SK-N-SH (cell line): ENCODE data around the gene HNRNPL.

ENCODE experiments used
- CTCF ChIP-seq: fragments of 200-600 bp; sonication (generic); IDR thresholded peaks from 2 replicates; pipeline ENCODE4 v1.6.1; 2017; ENCODE audit warnings: antibody characterized with exemption, mild to moderate bottlenecking, moderate library complexity
- FOXJ3 ChIP-seq: sonication (generic); formaldehyde crosslinking; IDR thresholded peaks from 2 replicates; pipeline ENCODE4 v1.5.1; 2020; ENCODE audit warnings: mild to moderate bottlenecking, missing genetic modification reagents
- FOXM1 ChIP-seq: IDR thresholded peaks from 2 replicates; pipeline ENCODE4 v1.4.0; 2012; ENCODE audit warnings: low read depth, mild to moderate bottlenecking
- GABPA ChIP-seq: IDR thresholded peaks from 2 replicates; pipeline ENCODE4 v1.4.0; 2012; ENCODE audit warnings: low read depth, mild to moderate bottlenecking
- IRF3 ChIP-seq: fragments of 150-350 bp; IDR thresholded peaks from 2 replicates; pipeline ENCODE4 v1.6.1; 2016; ENCODE audit warnings: mild to moderate bottlenecking, low read depth, low read length
- JUND ChIP-seq: IDR thresholded peaks from 2 replicates; pipeline ENCODE4 v1.4.0; 2012
- NFIC ChIP-seq: IDR thresholded peaks from 2 replicates; pipeline ENCODE4 v1.4.0; 2012; ENCODE audit warnings: borderline replicate concordance
- POLR2AphosphoS5 ChIP-seq: IDR thresholded peaks from 2 replicates; pipeline ENCODE4 v1.6.1; 2012; ENCODE audit warnings: low read depth, low read length
- RAD21 ChIP-seq: IDR thresholded peaks from 2 replicates; pipeline ENCODE4 v1.6.1; 2012; ENCODE audit warnings: mild to moderate bottlenecking, low read length
- REST ChIP-seq: IDR thresholded peaks from 2 replicates; pipeline ENCODE4 v1.6.1; 2012; ENCODE audit warnings: mild to moderate bottlenecking, low read depth, low read length, moderate library complexity
- RFX5 ChIP-seq: IDR thresholded peaks from 2 replicates; pipeline ENCODE4 v1.6.1; 2012; ENCODE audit warnings: mild to moderate bottlenecking, improper control_type of control experiment, low read length
- SMC3 ChIP-seq: IDR thresholded peaks from 2 replicates; pipeline ENCODE4 v1.6.1; 2012; ENCODE audit warnings: low read depth, low read length, improper control_type of control experiment
- YY1 ChIP-seq: IDR thresholded peaks from 2 replicates; pipeline ENCODE4 v1.4.0; 2012; ENCODE audit warnings: low read depth, mild to moderate bottlenecking

GRCh38 chr19:38891771-38892170, 42.0 kb upstream of the HNRNPL start:
- TF ChIP-seq FOXJ3 (CRISPR knock-in tag), result no peak
- TF ChIP-seq CTCF, result no peak
- TF ChIP-seq POLR2AphosphoS5, result no peak
- TF ChIP-seq YY1, result no peak
- TF ChIP-seq IRF3, result no peak
- no peak for TF ChIP-seq SMC3
- TF ChIP-seq RAD21, result no peak
- TF ChIP-seq RFX5, result no peak
- no peak for TF ChIP-seq REST
- no peak for TF ChIP-seq JUND
- TF ChIP-seq GABPA, result no peak
- no peak for TF ChIP-seq NFIC
- no peak for TF ChIP-seq FOXM1
